NCI-H1436 (cell line): ENCODE measurements around the gene POLL.
A peak's percentile ranks its signal among the peaks of the same experiment; 100 is the strongest.

Source experiments
- DNase-seq: peaks from one replicate; lab custom pipeline; 2025; lab: John Stamatoyannopoulos, UW

POLL gene

GRCh38 chr10:101560298-101561067, 27.6 kb downstream of the POLL start:
- DNase-seq, result no peak

- no peak for DNase-seq
Measured at GRCh38 chr10:101559596-101560297, 28.3 kb downstream of the POLL start.

- DNase-seq, result no peak
Measured at GRCh38 chr10:101558671-101559595, 29.1 kb downstream of the POLL start.

GRCh38 chr10:101558204-101558603, 29.9 kb downstream of the POLL start:
- no peak for DNase-seq

- no peak for DNase-seq
Measured at GRCh38 chr10:101557541-101557940, 30.5 kb downstream of the POLL start.

- no peak for DNase-seq
Measured at GRCh38 chr10:101552442-101552841, 35.6 kb downstream of the POLL start.

- no peak for DNase-seq
Measured at GRCh38 chr10:101550965-101551364, 37.1 kb downstream of the POLL start.

GRCh38 chr10:101545898-101546297, 42.2 kb downstream of the POLL start:
- no peak for DNase-seq

GRCh38 chr10:101538446-101538845, 49.6 kb downstream of the POLL start:
- peak; percentile 10 for DNase-seq

GRCh38 chr10:101536800-101537199, 51.3 kb downstream of the POLL start:
- DNase-seq, result peak; percentile 30

- DNase-seq, result no peak
Measured at GRCh38 chr10:101535949-101536348, 52.1 kb downstream of the POLL start.

- DNase-seq, result no peak
Measured at GRCh38 chr10:101529725-101530553, 58.1 kb downstream of the POLL start.

GRCh38 chr10:101529207-101529606, 58.9 kb downstream of the POLL start:
- no peak for DNase-seq
